HEK293T (cell line): Measurements from ENCODE around the gene TCF19.
"Not testable (repeated sequence)": the region's sequence is repeated elsewhere in the genome, so short reads cannot be mapped to it uniquely, and the experiment has no call there.

Experiments
- CTCF ChIA-PET: fragments of 350-600 bp; formaldehyde crosslinking; extraction: SDS; loops from one replicate; lab custom pipeline; 2021; ENCODE audit warnings: antibody characterized with exemption, inconsistent platforms; lab: Yijun Ruan, JAX
- POLR2A ChIA-PET: fragments of 350-600 bp; formaldehyde crosslinking; extraction: SDS; loops from one replicate; lab custom pipeline; 2020; ENCODE audit warnings: antibody characterized with exemption, inconsistent platforms; lab: Yijun Ruan, JAX
- DNase-seq: peaks from one replicate; pipeline ENCODE4 v3.0.0; 2012; ENCODE audit warnings: mixed read lengths; ENCODE audit errors: extremely low spot score
- ARNT ChIP-seq: fragments of 450-650 bp; IDR thresholded peaks from 2 replicates; pipeline ENCODE4 v1.6.1; 2017; ENCODE audit warnings: mild to moderate bottlenecking
- BHLHE40 ChIP-seq: fragments of 450-650 bp; IDR thresholded peaks from 2 replicates; pipeline ENCODE4 v1.6.1; 2016; ENCODE audit warnings: mild to moderate bottlenecking, moderate library complexity, borderline replicate concordance
- CTBP1 ChIP-seq: fragments of 450-650 bp; IDR thresholded peaks from 2 replicates; pipeline ENCODE4 v1.6.1; 2016; ENCODE audit warnings: borderline replicate concordance
- ELF4 ChIP-seq: fragments of 450-650 bp; IDR thresholded peaks from 2 replicates; pipeline ENCODE4 v1.6.1; 2017; ENCODE audit warnings: antibody characterized with exemption
- FOXA1 ChIP-seq: fragments of 450-650 bp; IDR thresholded peaks from 2 replicates; pipeline ENCODE4 v1.6.1; 2016; ENCODE audit warnings: mild to moderate bottlenecking
- FOXK2 ChIP-seq: fragments of 450-650 bp; IDR thresholded peaks from 2 replicates; pipeline ENCODE4 v1.6.1; 2016; ENCODE audit warnings: mild to moderate bottlenecking
- FOXM1 ChIP-seq: fragments of 450-650 bp; IDR thresholded peaks from 2 replicates; pipeline ENCODE4 v1.6.1; 2017; ENCODE audit warnings: mild to moderate bottlenecking, borderline replicate concordance
- HDGF ChIP-seq: fragments of 450-650 bp; IDR thresholded peaks from 2 replicates; pipeline ENCODE4 v1.6.1; 2017; ENCODE audit warnings: antibody characterized with exemption, borderline replicate concordance
- L3MBTL2 ChIP-seq: fragments of 450-650 bp; conservative IDR thresholded peaks from 2 replicates; pipeline ENCODE4 v1.6.1; 2016; ENCODE audit warnings: mild to moderate bottlenecking
- LEF1 ChIP-seq: fragments of 450-650 bp; IDR thresholded peaks from 2 replicates; pipeline ENCODE4 v1.6.1; 2017; ENCODE audit warnings: mild to moderate bottlenecking, borderline replicate concordance
- NFRKB ChIP-seq: fragments of 450-650 bp; IDR thresholded peaks from 2 replicates; pipeline ENCODE4 v1.6.1; 2016; ENCODE audit warnings: mild to moderate bottlenecking, moderate library complexity
- PKNOX1 ChIP-seq: fragments of 450-650 bp; IDR thresholded peaks from 2 replicates; pipeline ENCODE4 v1.6.1; 2016
- SP1 ChIP-seq: fragments of 450-650 bp; IDR thresholded peaks from 2 replicates; pipeline ENCODE4 v1.6.1; 2017
- SUZ12 ChIP-seq: fragments of 450-650 bp; IDR thresholded peaks from 2 replicates; pipeline ENCODE4 v1.6.1; 2016; ENCODE audit warnings: mild to moderate bottlenecking
- TARDBP ChIP-seq: fragments of 450-650 bp; IDR thresholded peaks from 2 replicates; pipeline ENCODE4 v1.6.1; 2016
- ZNF384 ChIP-seq: fragments of 450-650 bp; IDR thresholded peaks from 2 replicates; pipeline ENCODE4 v1.6.1; 2016

The TCF19 gene

GRCh38 chr6:31190488-31190887 is 32.1 kb downstream of the TCF19 start:
- POLR2A ChIA-PET, result no interaction called here
- TF ChIP-seq FOXK2 (no peak), LEF1 (no peak), ARNT (no peak), ZNF384 (no peak), TARDBP (no peak), SP1 (no peak), BHLHE40 (no peak), FOXM1 (no peak), ELF4 (no peak), HDGF (no peak), CTBP1 (no peak), FOXA1 (no peak), PKNOX1 (no peak), SUZ12 (no peak), NFRKB (no peak), L3MBTL2 (no peak)
- CTCF ChIA-PET, result interaction anchor here (0.6 kb wide), 1 partner anchor 62 kb away, joined by 3 read pairs; no protein-coding TSS in a partner anchor
- no peak for DNase-seq

GRCh38 chr6:31192431-31193105 is 34.2 kb downstream of the TCF19 start:
- POLR2A ChIA-PET, result not testable (repeated sequence)
- DNase-seq, result peak; percentile 54
- TF ChIP-seq ZNF384, result peak; percentile 29; the same call in 1 of the 2 replicates
- CTCF ChIA-PET, result interaction anchor here (0.6 to 1.8 kb wide), 7 partner anchors 43 to 174 kb away, joined by 3 to 11 read pairs (median 4); no protein-coding TSS in a partner anchor

- TF ChIP-seq FOXM1 (no peak), FOXK2 (no peak), CTBP1 (no peak), BHLHE40 (no peak), SUZ12 (no peak), PKNOX1 (no peak), ARNT (no peak), L3MBTL2 (no peak), ZNF384 (no peak), NFRKB (no peak), SP1 (no peak), HDGF (no peak), FOXA1 (no peak), TARDBP (no peak), LEF1 (no peak), ELF4 (no peak)
- no peak for DNase-seq
- CTCF ChIA-PET, result interaction anchor here (0.7 to 1.8 kb wide), 4 partner anchors 56 to 174 kb away, joined by 3 to 10 read pairs (median 4); no protein-coding TSS in a partner anchor
- POLR2A ChIA-PET, result no interaction called here
Observed at GRCh38 chr6:31193206-31193605, 34.8 kb downstream of the TCF19 start.

- no peak for TF ChIP-seq FOXM1
- no peak for TF ChIP-seq HDGF
- no peak for TF ChIP-seq CTBP1
- TF ChIP-seq ELF4, result no peak
- TF ChIP-seq ZNF384, result no peak
- TF ChIP-seq ARNT, result no peak
- TF ChIP-seq SP1, result no peak
- no peak for TF ChIP-seq LEF1
- TF ChIP-seq TARDBP, result no peak
- TF ChIP-seq FOXK2, result no peak
- TF ChIP-seq L3MBTL2, result no peak
- TF ChIP-seq SUZ12, result no peak
- no peak for TF ChIP-seq NFRKB
- no peak for DNase-seq
- POLR2A ChIA-PET, result interaction anchor here (0.8 kb wide), 1 partner anchor 41 kb away, joined by 3 read pairs; no protein-coding TSS in a partner anchor
- CTCF ChIA-PET, result interaction anchor here (1.4 kb wide), 1 partner anchor 173 kb away, joined by 7 read pairs; no protein-coding TSS in a partner anchor
Observed at GRCh38 chr6:31194061-31194834, 35.9 kb downstream of the TCF19 start.

GRCh38 chr6:31195308-31195979 is 37.1 kb downstream of the TCF19 start:
- ChIA-PET POLR2A (interaction anchor here (2.5 kb wide), 1 partner anchor 171 kb away, joined by 12 read pairs; no protein-coding TSS in a partner anchor), CTCF (interaction anchor here (2.3 kb wide), 1 partner anchor 171 kb away, joined by 20 read pairs; no protein-coding TSS in a partner anchor)
- DNase-seq, result not testable (repeated sequence)

GRCh38 chr6:31196251-31197022 is 38.0 kb downstream of the TCF19 start:
- ChIA-PET CTCF (interaction anchor here (0.6 to 2.3 kb wide), 8 partner anchors 63 to 248 kb away, joined by 3 to 20 read pairs (median 4); no protein-coding TSS in a partner anchor), POLR2A (interaction anchor here (1.0 to 2.5 kb wide), 3 partner anchors 162 to 172 kb away, joined by 3 to 12 read pairs (median 4); no protein-coding TSS in a partner anchor)
- not testable (repeated sequence) for DNase-seq
